ENCODE results near the gene YIF1B.

The YIF1B gene

GRCh38 chr19:38304866-38305429 is 10.8 kb downstream of the YIF1B start:
- H3K27ac ChIP-seq (ENCODE audit: low read length), result no peak overlapping the region
- H3K9me3 ChIP-seq (ENCODE audit: control insufficient read depth, insufficient read depth, low read length), result no peaks in the 10 kb centered on the region
- H3K4me3 ChIP-seq (ENCODE audit: low read length), result peak overlapping the region; percentile 36; the same call in 1 of the 2 replicates
- no peaks in the 10 kb centered on the region for H3K27me3 ChIP-seq (ENCODE audit: control insufficient read depth, insufficient read depth, low read length)
- H3K4me1 ChIP-seq (ENCODE audit: control insufficient read depth, insufficient read depth, low read length), result peaks cover 3% of the 10 kb centered on the region
- H3K36me3 ChIP-seq (ENCODE audit: control insufficient read depth, insufficient read depth, low read length), result peaks cover 8% of the 10 kb centered on the region
- no peak for DNase-seq (ENCODE audit: low read depth, low spot score)
- no CpG with 5 or more reads among the region's 29 CpGs for WGBS (ENCODE audit: insufficient coverage, insufficient read length)

GRCh38 chr19:38304352-38304865 is 11.3 kb downstream of the YIF1B start:
- Histone ChIP-seq H3K4me1 (ENCODE audit: control insufficient read depth, insufficient read depth, low read length) (peaks cover 3% of the 10 kb centered on the region), H3K27me3 (ENCODE audit: control insufficient read depth, insufficient read depth, low read length) (no peaks in the 10 kb centered on the region), H3K4me3 (ENCODE audit: low read length) (peak overlapping the region; percentile 36; the same call in 1 of the 2 replicates), H3K9me3 (ENCODE audit: control insufficient read depth, insufficient read depth, low read length) (no peaks in the 10 kb centered on the region), H3K27ac (ENCODE audit: low read length) (no peak overlapping the region), H3K36me3 (ENCODE audit: control insufficient read depth, insufficient read depth, low read length) (peaks cover 7% of the 10 kb centered on the region)
- DNase-seq (ENCODE audit: low read depth, low spot score), result no peak
- WGBS (ENCODE audit: insufficient coverage, insufficient read length), result no CpG with 5 or more reads among the region's 27 CpGs

GRCh38 chr19:38303517-38304351 is 12.0 kb downstream of the YIF1B start, which contains the start of gene C19orf33:
Gene C19orf33 (plus strand): TSS chr19:38304251. CDS start chr19:38304262, 11 bp downstream.
- no CpG with 5 or more reads among the region's 28 CpGs for WGBS (ENCODE audit: insufficient coverage, insufficient read length)
- Histone ChIP-seq H3K9me3 (ENCODE audit: control insufficient read depth, insufficient read depth, low read length) (no peaks in the 10 kb centered on the region), H3K27me3 (ENCODE audit: control insufficient read depth, insufficient read depth, low read length) (no peaks in the 10 kb centered on the region), H3K4me1 (ENCODE audit: control insufficient read depth, insufficient read depth, low read length) (peaks cover 2% of the 10 kb centered on the region; the same call in 1 of the 2 replicates), H3K4me3 (ENCODE audit: low read length) (peak within 1 kb of the TSS; percentile 36; the same call in 1 of the 2 replicates), H3K36me3 (ENCODE audit: control insufficient read depth, insufficient read depth, low read length) (peaks cover 5% of the 10 kb centered on the region), H3K27ac (ENCODE audit: low read length) (no peak within 1 kb of the TSS)
- no peak for DNase-seq (ENCODE audit: low read depth, low spot score)

- no peak overlapping the region for H3K27ac ChIP-seq (ENCODE audit: low read length)
- no CpG with 5 or more reads among the region's 11 CpGs for WGBS (ENCODE audit: insufficient coverage, insufficient read length)
- peaks cover 2% of the 10 kb centered on the region; the same call in 1 of the 2 replicates for H3K4me1 ChIP-seq (ENCODE audit: control insufficient read depth, insufficient read depth, low read length)
- DNase-seq (ENCODE audit: low read depth, low spot score), result no peak
- H3K36me3 ChIP-seq (ENCODE audit: control insufficient read depth, insufficient read depth, low read length), result no peaks in the 10 kb centered on the region
- no peaks in the 10 kb centered on the region for H3K9me3 ChIP-seq (ENCODE audit: control insufficient read depth, insufficient read depth, low read length)
- H3K4me3 ChIP-seq (ENCODE audit: low read length), result no peak overlapping the region
- no peaks in the 10 kb centered on the region for H3K27me3 ChIP-seq (ENCODE audit: control insufficient read depth, insufficient read depth, low read length)
Measured at GRCh38 chr19:38298821-38299680, 16.7 kb downstream of the YIF1B start.

GRCh38 chr19:38294090-38294489 is 21.7 kb downstream of the YIF1B start:
- Histone ChIP-seq H3K4me1 (ENCODE audit: control insufficient read depth, insufficient read depth, low read length) (no peaks in the 10 kb centered on the region), H3K27ac (ENCODE audit: low read length) (no peak overlapping the region), H3K36me3 (ENCODE audit: control insufficient read depth, insufficient read depth, low read length) (peaks cover 18% of the 10 kb centered on the region), H3K9me3 (ENCODE audit: control insufficient read depth, insufficient read depth, low read length) (no peaks in the 10 kb centered on the region), H3K4me3 (ENCODE audit: low read length) (no peak overlapping the region), H3K27me3 (ENCODE audit: control insufficient read depth, insufficient read depth, low read length) (no peaks in the 10 kb centered on the region)
- WGBS (ENCODE audit: insufficient coverage, insufficient read length), result no CpG with 5 or more reads among the region's 8 CpGs
- DNase-seq (ENCODE audit: low read depth, low spot score), result no peak

GRCh38 chr19:38293281-38293680 is 22.5 kb downstream of the YIF1B start:
- no peak overlapping the region for H3K4me3 ChIP-seq (ENCODE audit: low read length)
- no peak overlapping the region for H3K27ac ChIP-seq (ENCODE audit: low read length)
- no peaks in the 10 kb centered on the region for H3K9me3 ChIP-seq (ENCODE audit: control insufficient read depth, insufficient read depth, low read length)
- WGBS (ENCODE audit: insufficient coverage, insufficient read length), result no CpG with 5 or more reads among the region's 9 CpGs
- peaks cover 22% of the 10 kb centered on the region for H3K36me3 ChIP-seq (ENCODE audit: control insufficient read depth, insufficient read depth, low read length)
- DNase-seq (ENCODE audit: low read depth, low spot score), result no peak
- H3K27me3 ChIP-seq (ENCODE audit: control insufficient read depth, insufficient read depth, low read length), result no peaks in the 10 kb centered on the region
- no peaks in the 10 kb centered on the region for H3K4me1 ChIP-seq (ENCODE audit: control insufficient read depth, insufficient read depth, low read length)

- no peaks in the 10 kb centered on the region for H3K4me1 ChIP-seq (ENCODE audit: control insufficient read depth, insufficient read depth, low read length)
- H3K27ac ChIP-seq (ENCODE audit: low read length), result no peak overlapping the region
- H3K4me3 ChIP-seq (ENCODE audit: low read length), result no peak overlapping the region
- H3K9me3 ChIP-seq (ENCODE audit: control insufficient read depth, insufficient read depth, low read length), result no peaks in the 10 kb centered on the region
- DNase-seq (ENCODE audit: low read depth, low spot score), result no peak
- WGBS (ENCODE audit: insufficient coverage, insufficient read length), result no CpG with 5 or more reads among the region's 15 CpGs
- no peaks in the 10 kb centered on the region for H3K27me3 ChIP-seq (ENCODE audit: control insufficient read depth, insufficient read depth, low read length)
- H3K36me3 ChIP-seq (ENCODE audit: control insufficient read depth, insufficient read depth, low read length), result peaks cover 22% of the 10 kb centered on the region
Measured at GRCh38 chr19:38291855-38292254, 23.9 kb downstream of the YIF1B start.

- no CpG with 5 or more reads among the region's 13 CpGs for WGBS (ENCODE audit: insufficient coverage, insufficient read length)
- Histone ChIP-seq H3K4me1 (ENCODE audit: control insufficient read depth, insufficient read depth, low read length) (no peaks in the 10 kb centered on the region), H3K4me3 (ENCODE audit: low read length) (no peak overlapping the region)
Measured at GRCh38 chr19:38290631-38291147, 25.1 kb downstream of the YIF1B start.

GRCh38 chr19:38289955-38290354 is 25.8 kb downstream of the YIF1B start:
- Histone ChIP-seq H3K36me3 (ENCODE audit: control insufficient read depth, insufficient read depth, low read length) (peaks cover 22% of the 10 kb centered on the region), H3K9me3 (ENCODE audit: control insufficient read depth, insufficient read depth, low read length) (no peaks in the 10 kb centered on the region), H3K4me3 (ENCODE audit: low read length) (no peak overlapping the region), H3K4me1 (ENCODE audit: control insufficient read depth, insufficient read depth, low read length) (no peaks in the 10 kb centered on the region), H3K27ac (ENCODE audit: low read length) (no peak overlapping the region), H3K27me3 (ENCODE audit: control insufficient read depth, insufficient read depth, low read length) (no peaks in the 10 kb centered on the region)
- no peak for DNase-seq (ENCODE audit: low read depth, low spot score)
- WGBS (ENCODE audit: insufficient coverage, insufficient read length), result no CpG with 5 or more reads among the region's 15 CpGs

More at GRCh38 chr19:38290631-38291147, 25.1 kb downstream of the YIF1B start:
- Histone ChIP-seq H3K27ac (ENCODE audit: low read length) (no peak overlapping the region), H3K9me3 (ENCODE audit: control insufficient read depth, insufficient read depth, low read length) (no peaks in the 10 kb centered on the region), H3K27me3 (ENCODE audit: control insufficient read depth, insufficient read depth, low read length) (no peaks in the 10 kb centered on the region), H3K36me3 (ENCODE audit: control insufficient read depth, insufficient read depth, low read length) (peaks cover 22% of the 10 kb centered on the region)
- no peak for DNase-seq (ENCODE audit: low read depth, low spot score)

All from iPS DF 6.9 (cell line).